Activated CD8-positive, alpha-beta memory T cell treated with anti-CD3 and anti-CD28 coated beads, Interleukin-2, amount 50 U/mL, for 1 hour (primary cell): ENCODE data around the gene JCAD.
"Not testable (repeated sequence)": the region's sequence is repeated elsewhere in the genome, so short reads cannot be mapped to it uniquely, and the experiment has no call there.

Experiments used
- DNase-seq: peaks from one replicate; pipeline ENCODE4 v3.0.0-alpha.2; 2020; ENCODE audit errors: extremely low read depth

The JCAD gene

DNA sequence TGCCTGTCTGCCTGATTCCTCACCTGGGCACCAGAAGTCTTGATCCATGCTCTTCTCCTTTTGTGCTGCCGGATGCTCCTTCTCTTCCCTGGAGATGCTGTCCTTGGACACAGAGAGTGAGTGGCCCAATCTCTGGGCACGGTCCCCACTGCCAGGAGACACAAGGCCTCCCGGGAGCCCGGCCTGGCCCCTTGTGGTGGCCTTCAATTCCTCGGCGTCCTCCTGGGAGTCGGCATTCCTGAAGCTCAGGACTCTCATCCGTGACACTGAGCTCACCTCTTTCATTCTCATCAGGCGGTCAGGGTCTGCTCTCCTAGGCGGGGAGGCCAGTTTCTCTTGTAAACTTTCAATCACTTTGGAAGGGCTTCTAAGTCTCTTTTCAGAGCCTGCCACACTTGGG lies 33.3 kb downstream of the JCAD start:
- no peak for DNase-seq

GRCh38 chr10:30025428-30025827 lies 34.0 kb downstream of the JCAD start:
- DNase-seq = not testable (repeated sequence)

DNA sequence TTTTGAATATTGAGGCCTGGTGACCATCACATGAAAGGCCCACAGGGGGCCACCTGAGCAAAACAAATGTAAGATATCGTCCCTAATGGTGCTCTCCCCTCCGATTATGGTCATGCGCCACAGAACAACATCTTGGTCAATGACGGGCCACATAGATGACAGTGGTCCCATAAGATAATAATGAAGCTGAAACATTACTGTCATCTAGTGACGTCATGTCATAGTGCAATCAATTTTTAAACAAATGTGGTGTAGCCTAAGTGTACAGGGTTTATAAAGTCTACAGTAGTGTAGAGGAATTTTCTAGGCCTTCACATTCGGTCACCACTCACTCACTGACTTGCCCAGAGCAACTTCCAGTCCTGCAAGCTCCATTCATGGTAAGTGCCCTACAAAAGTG lies 36.8 kb downstream of the JCAD start:
- DNase-seq = no peak

DNA sequence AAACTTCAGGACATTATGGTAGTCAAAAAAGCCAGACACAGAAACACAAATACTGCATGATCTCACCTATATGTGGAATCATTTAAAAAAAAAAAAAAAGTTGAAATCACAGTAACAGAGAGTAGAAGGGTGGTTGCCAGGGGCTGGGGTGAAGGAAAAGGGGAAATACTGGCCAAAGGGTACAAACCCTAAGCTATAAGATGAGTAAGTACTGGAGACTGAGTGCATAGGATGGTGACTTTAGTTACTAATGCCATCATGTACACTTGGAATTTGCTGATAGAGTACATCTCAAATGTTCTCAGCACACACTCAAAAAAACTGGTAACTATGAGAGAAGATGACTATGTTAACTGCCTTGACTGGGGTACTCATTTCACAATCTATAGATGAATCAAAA lies 39.9 kb downstream of the JCAD start:
- DNase-seq = no peak

- no peak for DNase-seq
Observed at GRCh38 chr10:30018496-30018895, 40.9 kb downstream of the JCAD start.

DNA sequence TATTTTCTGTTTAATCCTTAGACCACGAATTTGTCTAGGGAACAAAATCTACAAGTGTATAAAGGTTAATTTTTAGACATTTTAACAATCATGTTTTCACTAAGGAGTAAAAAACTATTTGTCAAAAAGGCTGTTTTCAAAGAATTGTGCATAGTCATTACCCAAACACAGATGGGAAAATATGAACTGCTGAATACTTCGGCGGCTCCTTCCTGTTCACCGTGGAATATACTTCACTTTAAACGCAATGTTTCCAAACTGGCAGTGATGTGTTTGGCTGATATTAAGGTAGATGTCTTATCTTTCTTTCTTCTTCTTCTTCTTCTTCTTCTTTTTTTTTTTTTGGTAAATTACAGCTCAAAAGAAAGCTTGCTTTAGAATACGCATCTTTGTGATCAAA lies 41.4 kb downstream of the JCAD start:
- no peak for DNase-seq

GRCh38 chr10:30017556-30017955 lies 41.8 kb downstream of the JCAD start:
- no peak for DNase-seq

- DNase-seq = no peak
Observed at GRCh38 chr10:30014511-30014910, 44.9 kb downstream of the JCAD start.

DNA sequence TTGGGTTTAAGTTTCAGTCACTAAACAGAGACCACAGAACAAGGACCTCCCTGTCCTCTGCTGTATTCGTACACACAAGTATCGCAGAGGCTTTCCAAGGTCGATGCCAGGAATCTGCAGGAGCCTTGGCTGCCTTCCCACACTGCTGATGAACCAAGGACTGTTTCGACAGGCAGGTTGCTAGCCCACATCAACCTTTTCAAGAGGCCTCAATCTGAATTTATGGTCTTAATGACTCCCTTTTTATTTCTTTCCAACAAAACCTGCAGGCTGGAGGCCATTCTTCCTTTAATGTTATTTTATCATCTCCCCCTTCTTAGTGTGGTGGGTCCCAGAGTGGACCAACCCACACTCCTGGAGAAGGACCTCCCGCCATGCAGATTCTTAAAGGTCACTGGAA lies 45.6 kb downstream of the JCAD start:
- no peak for DNase-seq

GRCh38 chr10:30011956-30012647 lies 47.3 kb downstream of the JCAD start:
- DNase-seq = no peak

DNA sequence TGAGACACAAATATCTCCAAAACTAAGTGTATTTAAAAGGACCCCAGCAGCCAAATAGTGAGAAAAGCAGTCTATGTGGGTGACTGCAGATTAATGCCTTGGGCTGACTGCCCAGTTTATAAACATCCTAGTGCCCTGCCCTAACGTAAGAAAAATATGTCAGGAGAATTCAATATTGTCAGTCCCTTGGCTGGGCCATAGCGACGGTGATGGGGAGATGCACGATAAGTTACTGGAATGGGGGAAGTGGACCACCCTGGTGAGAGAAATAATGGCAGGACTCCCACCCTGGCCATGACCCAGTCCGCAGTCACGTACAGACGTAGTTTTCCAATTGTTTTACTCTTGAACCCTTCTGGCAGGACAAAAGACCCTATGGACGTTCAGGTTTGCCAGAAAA lies 48.0 kb downstream of the JCAD start:
- no peak for DNase-seq

DNA sequence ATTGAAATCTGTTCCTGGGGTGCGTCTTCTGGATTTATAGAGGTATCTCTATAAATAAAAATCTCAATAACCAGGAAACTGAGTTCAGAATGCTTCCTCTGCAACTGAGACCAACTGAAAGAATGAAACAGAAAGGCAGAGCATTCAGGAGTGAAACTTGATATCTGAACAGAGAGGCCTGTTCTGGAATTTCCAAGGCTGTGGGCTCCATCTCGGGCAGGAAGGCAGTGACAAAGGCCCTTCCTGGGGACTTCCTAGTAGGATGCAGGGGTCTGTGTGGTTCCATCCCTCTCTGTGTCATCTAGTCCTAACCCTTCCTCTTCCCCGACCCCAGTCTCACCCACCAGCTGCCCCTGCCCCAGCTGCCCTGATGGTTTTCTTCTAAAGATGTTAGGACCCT lies 52.0 kb downstream of the JCAD start:
- no peak for DNase-seq

GRCh38 chr10:30006410-30006809 lies 53.0 kb downstream of the JCAD start:
- no peak for DNase-seq

GRCh38 chr10:30005116-30005515 lies 54.3 kb downstream of the JCAD start:
- DNase-seq = not testable (repeated sequence)

DNA sequence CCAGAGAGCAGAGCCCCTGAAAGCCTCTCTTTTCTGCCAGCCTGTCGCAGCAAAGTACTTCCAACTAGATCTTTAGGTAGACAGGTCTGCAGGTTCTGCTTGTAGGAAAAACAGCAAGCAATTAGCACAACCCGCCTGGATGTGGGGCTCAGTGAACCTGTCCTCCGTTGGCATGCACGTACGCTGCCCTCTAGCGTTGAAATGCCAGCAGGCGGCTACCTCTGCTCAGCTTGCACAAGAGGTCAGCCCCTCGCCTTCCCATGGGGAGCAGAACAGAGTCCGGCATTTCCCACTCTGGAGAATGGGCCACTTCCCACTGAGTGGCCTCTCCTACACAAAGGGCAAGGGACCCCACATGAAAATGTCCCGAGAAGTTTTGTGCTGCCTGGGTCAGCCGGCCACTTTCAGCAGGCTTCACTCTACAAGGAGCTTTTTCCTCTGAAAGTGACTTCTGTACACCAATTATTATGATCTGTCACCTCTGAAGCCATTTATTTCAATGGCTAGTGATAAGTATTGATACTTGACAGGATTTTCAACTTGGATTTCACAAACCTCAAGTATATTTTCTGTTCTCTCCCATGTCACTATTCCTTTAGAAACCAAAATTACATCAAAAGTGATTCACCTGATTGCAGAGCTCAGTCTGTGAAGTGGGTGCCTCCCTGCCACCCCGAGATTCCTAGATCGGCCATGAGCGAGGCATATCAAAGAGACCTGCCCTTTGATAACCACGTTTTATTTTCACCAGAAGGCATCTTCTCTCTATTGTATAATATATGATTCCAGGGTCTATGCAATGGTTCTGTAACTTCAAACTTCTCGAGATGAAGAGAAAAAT lies 56.7 kb downstream of the JCAD start:
- peak; percentile 11 for DNase-seq

DNA sequence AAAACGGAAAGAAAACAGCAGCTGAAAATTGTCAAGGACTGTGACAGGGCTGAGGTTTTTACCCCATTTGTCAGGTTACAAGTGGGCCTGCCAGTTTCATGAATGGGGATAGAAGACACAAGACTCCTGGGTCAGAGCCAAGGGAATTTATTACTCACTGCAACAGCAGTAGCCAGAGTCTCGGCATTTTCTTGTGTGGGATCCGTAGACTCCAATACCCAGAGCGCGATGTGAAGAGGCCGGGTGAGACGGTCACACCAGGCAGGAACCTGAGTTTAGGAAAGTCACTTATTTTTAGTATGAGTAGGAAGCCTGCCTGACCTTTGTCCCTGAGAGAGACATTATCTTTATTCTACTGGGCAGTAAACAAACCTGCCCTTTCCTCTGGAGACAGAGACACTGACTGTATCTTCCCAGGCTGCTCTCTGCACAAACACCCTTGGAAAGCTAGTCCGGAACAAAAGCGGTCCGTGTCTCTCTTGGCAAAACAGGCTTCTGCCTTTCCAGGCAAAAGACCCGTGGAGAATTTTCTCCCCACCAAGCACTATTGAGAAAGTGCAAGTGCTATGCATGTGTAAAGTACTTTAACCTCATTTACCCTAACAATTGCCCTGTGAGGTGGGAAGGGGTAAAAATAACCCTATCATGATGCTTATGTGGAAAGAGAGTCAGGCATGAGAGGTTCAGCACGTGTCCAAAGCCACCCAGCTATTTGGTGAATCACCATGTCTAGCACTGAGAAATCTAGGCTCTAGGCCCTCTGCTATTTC lies 58.4 kb downstream of the JCAD start:
- DNase-seq = no peak

DNA sequence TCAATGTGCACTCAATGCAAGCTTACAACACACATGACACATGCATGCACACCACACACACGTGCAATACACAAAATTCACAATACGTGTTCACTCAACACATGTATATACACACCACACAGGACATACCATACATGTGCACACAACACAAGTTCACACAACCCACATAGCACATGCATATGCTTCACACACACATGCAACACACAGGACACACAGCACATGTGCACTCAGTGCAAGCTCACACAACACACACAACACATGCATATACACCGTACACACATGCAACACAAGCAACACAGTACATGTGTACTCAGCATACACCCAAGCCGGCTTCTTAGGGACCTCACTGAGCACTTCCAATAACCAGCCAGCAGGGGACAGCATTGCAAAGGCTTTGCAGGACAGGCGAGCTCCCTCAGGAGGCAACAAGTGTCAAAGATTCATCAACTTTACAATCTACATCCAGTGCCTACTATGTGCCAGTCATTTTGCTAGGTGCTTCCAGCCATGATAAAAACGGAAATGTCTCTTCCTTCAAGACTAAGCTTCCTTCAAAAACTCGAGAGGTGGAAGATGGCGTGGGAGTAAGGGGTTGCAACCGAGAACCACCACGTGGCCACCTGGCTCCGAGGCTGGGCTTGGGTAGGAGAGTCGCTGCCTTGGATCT lies 61.1 kb downstream of the JCAD start:
- peak; percentile 39 for DNase-seq

DNA sequence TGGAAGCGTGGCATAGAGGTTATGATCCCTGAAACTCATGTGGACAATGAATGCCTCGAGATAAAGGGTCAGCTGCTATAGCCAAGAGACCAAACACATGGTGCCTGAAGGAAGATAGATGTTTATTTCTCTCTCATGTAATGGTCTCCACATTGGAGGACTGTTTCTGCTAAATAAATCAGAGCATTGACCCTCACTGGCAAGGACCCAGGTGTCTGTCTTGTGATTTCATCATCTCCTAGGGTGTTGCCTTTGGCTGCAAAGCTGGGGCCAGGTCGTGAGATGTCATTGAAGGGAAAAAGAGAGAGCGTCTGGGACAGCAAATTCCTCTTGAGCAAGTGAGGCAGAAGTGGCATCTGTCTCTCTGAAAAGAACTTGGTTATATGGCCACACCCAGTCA lies 64.6 kb downstream of the JCAD start:
- no peak for DNase-seq

DNA sequence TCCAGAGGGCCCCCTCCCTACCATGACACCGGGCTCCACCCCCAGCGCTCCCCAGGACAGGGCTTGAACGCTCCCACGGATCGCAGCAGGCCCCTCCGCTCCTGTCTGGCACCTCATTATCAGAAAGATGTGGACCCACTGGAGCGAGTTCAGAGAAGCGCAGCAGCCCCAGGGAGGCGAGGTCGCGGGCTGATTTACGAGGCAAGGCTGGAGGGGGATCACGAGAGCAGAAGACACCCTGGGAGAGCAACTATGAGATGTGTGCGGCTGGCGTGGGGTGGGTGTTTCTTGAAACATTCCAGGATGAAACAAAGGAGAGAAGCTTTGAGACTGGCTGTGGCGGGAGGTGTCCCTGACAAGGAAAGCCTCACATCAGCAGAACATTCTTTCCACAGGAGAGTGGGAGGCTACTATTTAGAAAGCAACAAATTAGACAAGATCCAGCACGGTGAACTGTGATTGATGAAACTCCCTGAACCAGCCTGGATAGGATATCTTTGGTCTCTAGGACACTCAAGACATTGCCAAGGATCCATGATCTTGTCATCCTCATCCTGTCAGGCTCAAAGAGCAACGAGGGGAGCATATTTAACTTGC lies 66.0 kb downstream of the JCAD start:
- no peak for DNase-seq

DNA sequence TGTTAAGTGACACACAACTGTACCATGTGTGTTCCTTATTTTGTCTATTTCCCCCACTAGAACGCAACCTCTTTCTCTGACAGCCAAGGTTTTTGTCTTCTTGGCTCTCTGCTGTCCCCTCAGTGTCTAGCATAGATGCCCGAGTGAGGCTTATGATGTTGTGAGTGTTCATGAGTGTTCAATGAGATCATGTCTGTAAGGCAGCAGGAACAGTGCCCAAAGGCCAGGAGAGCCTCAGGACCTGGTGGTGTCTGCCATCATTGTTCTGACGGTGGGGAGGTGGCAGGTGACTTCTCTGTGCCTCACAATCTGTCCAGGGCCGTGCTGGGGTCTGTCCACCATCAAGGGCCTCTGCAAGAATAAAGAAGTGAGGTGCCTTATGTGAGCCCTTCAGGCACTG lies 66.5 kb downstream of the JCAD start:
- DNase-seq = no peak

DNA sequence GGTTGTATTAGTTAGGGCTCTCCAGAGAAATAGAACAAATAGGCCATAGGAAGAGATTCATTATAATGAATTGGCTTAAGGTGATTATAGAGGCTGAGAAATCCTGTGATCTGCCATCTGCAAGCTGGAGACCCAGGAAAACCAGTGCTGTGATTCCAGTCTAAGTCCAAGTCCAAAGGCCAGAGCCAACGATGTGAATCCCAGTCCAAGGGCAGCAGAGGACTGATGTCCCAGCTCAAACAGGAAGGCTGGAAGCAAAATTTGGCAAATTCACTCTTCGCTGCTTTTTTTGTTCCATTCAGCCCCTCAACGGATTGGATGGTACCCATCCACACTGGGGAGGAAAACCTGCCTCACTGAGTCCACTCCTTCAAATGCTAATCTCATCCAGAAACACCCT lies 68.0 kb downstream of the JCAD start:
- DNase-seq = no peak

GRCh38 chr10:29987471-29987870 lies 71.9 kb downstream of the JCAD start:
- DNase-seq = no peak
